ENCODE data around the gene DRD2. TPM values are rescaled to one million over a fixed set of nuclear protein-coding genes. Genes with fewer than 3 reads are reported as not detected.

Gene DRD2
- total and polyA plus RNA-seq, 2 donors (not counting 3 experiments of a cell fraction or from before 2014, with no cell fraction given) = not detected

- H3K4me2 ChIP-seq (ENCODE audit: insufficient read depth, low read length) = no peak overlapping the region
- intact Hi-C loops (cut with micrococcal nuclease) = loop anchor here (5.0 kb wide), 1 partner anchor 158 kb away; no protein-coding TSS in a partner anchor
- CTCF ChIA-PET = no interaction called here
Observed at GRCh38 chr11:113373981-113374560, 101.1 kb downstream of the DRD2 start.

DNA sequence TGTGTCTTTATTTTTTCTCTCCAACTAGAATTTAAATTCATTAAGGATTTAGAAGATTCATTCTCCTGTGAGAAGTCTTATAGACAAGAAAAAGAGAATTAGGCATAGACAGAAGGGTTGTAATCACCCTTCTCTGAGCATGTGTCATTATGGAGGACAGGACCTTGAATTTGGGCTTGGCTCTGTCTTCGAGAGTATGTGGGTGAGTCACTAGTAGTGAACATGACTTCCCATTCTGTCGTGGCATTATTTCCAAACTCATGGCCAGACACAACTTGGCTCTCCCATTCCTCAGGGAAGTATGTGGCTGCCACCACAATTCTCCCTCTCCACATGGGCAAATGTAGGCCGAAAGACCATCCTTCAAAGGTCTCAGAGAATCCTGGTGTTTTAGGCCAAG is 101.9 kb downstream of the DRD2 start:
- no TSS peak for BruUV-seq (replicated peaks)
- Histone ChIP-seq H3K9ac (replicated peaks; ENCODE audit: extremely low read depth, insufficient read depth, low read length) (no peak overlapping the region), H3K4me1 (ENCODE audit: control insufficient read depth, extremely low read depth, insufficient read depth, low read length) (no peaks in the 10 kb centered on the region), H3K9me1 (replicated peaks; ENCODE audit: control insufficient read depth, extremely low read depth, insufficient read depth, low read length) (no peaks in the 10 kb centered on the region), H3K79me2 (ENCODE audit: control insufficient read depth, insufficient read depth, low read length) (no peaks in the 10 kb centered on the region), H3K9me3 (replicated peaks; ENCODE audit: control insufficient read depth, insufficient read depth, low read length) (no peaks in the 10 kb centered on the region), H2AFZ (ENCODE audit: low read depth, low read length) (no peak overlapping the region), H3K27me3 (ENCODE audit: control insufficient read depth in 2 of 2, insufficient read depth in 2 of 2, low read length in 2 of 2) (peaks cover 0 to 3% of the 10 kb centered on the region in 2 experiments), H3K4me3 (replicated peaks in 1 of 3; ENCODE audit: insufficient read depth in 1 of 3, low read depth in 1 of 3, low read length in 3 of 3) (no peak overlapping the region), H3K4me2 (ENCODE audit: insufficient read depth, low read length) (no peak overlapping the region), H4K20me1 (replicated peaks; ENCODE audit: control insufficient read depth, extremely low read depth, insufficient read depth, low read length) (no peaks in the 10 kb centered on the region), H3K27ac (ENCODE audit: insufficient read depth, low read depth, low read length) (no peak overlapping the region), H3K36me3 (ENCODE audit: control insufficient read depth in 2 of 2, extremely low read depth in 1 of 2, insufficient read depth in 2 of 2, low read length in 2 of 2) (no peaks in the 10 kb centered on the region)
- FAIRE-seq (no peak), DNase-seq (ENCODE audit: low read depth, low spot score) (no peak)
- intact Hi-C loops (cut with micrococcal nuclease) = loop anchor here (5.0 kb wide), 1 partner anchor 159 kb away; no protein-coding TSS in a partner anchor
- ChIA-PET POLR2A (no interaction called here), CTCF (no interaction called here)
- TF ChIP-seq, protein P1, sequence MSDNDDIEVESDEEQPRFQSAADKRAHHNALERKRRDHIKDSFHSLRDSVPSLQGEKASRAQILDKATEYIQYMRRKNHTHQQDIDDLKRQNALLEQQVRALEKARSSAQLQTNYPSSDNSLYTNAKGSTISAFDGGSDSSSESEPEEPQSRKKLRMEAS (IDR thresholded peaks at IDR 0.05; ENCODE audit: insufficient read depth, insufficient read length) = no peak
- no peak for TF ChIP-seq MYC (IDR thresholded peaks at IDR 0.05; ENCODE audit: low read depth, low read length)
- TF ChIP-seq EZH2 (IDR thresholded peaks at IDR 0.05; ENCODE audit: borderline replicate concordance, low read depth, low read length, severe bottlenecking) = no peak
- TF ChIP-seq, protein P2, sequence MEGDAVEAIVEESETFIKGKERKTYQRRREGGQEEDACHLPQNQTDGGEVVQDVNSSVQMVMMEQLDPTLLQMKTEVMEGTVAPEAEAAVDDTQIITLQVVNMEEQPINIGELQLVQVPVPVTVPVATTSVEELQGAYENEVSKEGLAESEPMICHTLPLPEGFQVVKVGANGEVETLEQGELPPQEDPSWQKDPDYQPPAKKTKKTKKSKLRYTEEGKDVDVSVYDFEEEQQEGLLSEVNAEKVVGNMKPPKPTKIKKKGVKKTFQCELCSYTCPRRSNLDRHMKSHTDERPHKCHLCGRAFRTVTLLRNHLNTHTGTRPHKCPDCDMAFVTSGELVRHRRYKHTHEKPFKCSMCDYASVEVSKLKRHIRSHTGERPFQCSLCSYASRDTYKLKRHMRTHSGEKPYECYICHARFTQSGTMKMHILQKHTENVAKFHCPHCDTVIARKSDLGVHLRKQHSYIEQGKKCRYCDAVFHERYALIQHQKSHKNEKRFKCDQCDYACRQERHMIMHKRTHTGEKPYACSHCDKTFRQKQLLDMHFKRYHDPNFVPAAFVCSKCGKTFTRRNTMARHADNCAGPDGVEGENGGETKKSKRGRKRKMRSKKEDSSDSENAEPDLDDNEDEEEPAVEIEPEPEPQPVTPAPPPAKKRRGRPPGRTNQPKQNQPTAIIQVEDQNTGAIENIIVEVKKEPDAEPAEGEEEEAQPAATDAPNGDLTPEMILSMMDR (IDR thresholded peaks at IDR 0.05; ENCODE audit: extremely low read depth in 1 of 2, insufficient read depth in 1 of 2, low read depth in 1 of 2, low read length in 2 of 2) = no peak
- no peak for TF ChIP-seq GATA2 (IDR thresholded peaks at IDR 0.05; ENCODE audit: insufficient read depth, insufficient read length, low read depth, low read length)
- TF ChIP-seq POLR2AphosphoS5 (IDR thresholded peaks at IDR 0.05; ENCODE audit: insufficient read depth, low read depth, low read length) = no peak
- TF ChIP-seq FOS (IDR thresholded peaks at IDR 0.05; ENCODE audit: borderline replicate concordance, insufficient read depth, low read length) = no peak
- dilution Hi-C loops (cut with MboI; ENCODE audit: extremely low pct_ligation_motif_present, low sequenced_read_pairs) = no loop called here

More at GRCh38 chr11:113373981-113374560, 101.1 kb downstream of the DRD2 start:
- POLR2A ChIA-PET = no interaction called here
- Histone ChIP-seq H3K4me3 (replicated peaks in 1 of 3; ENCODE audit: insufficient read depth in 1 of 3, low read depth in 1 of 3, low read length in 3 of 3) (no peak overlapping the region), H3K4me1 (ENCODE audit: control insufficient read depth, extremely low read depth, insufficient read depth, low read length) (no peaks in the 10 kb centered on the region), H3K9ac (replicated peaks; ENCODE audit: extremely low read depth, insufficient read depth, low read length) (no peak overlapping the region), H3K79me2 (ENCODE audit: control insufficient read depth, insufficient read depth, low read length) (no peaks in the 10 kb centered on the region), H3K9me3 (replicated peaks; ENCODE audit: control insufficient read depth, insufficient read depth, low read length) (no peaks in the 10 kb centered on the region), H3K36me3 (ENCODE audit: control insufficient read depth in 2 of 2, extremely low read depth in 1 of 2, insufficient read depth in 2 of 2, low read length in 2 of 2) (no peaks in the 10 kb centered on the region), H4K20me1 (replicated peaks; ENCODE audit: control insufficient read depth, extremely low read depth, insufficient read depth, low read length) (no peaks in the 10 kb centered on the region), H3K9me1 (replicated peaks; ENCODE audit: control insufficient read depth, extremely low read depth, insufficient read depth, low read length) (no peaks in the 10 kb centered on the region), H3K27ac (ENCODE audit: insufficient read depth, low read depth, low read length) (no peak overlapping the region), H3K27me3 (ENCODE audit: control insufficient read depth in 2 of 2, insufficient read depth in 2 of 2, low read length in 2 of 2) (peaks cover 0 to 3% of the 10 kb centered on the region in 2 experiments), H2AFZ (ENCODE audit: low read depth, low read length) (no peak overlapping the region)
- dilution Hi-C loops (cut with MboI; ENCODE audit: extremely low pct_ligation_motif_present, low sequenced_read_pairs) = no loop called here
- TF ChIP-seq POLR2A (IDR thresholded peaks at IDR 0.05; ENCODE audit: low read depth, low read length) = no peak
- BruUV-seq (replicated peaks) = no TSS peak
- DNase-seq (ENCODE audit: low read depth, low spot score) (no peak), FAIRE-seq (no peak)

Measured in endothelial cell of umbilical vein (primary cell).